Measurements from ENCODE around the gene FRMPD4. TPM values are rescaled to one million over a fixed set of nuclear protein-coding genes. Genes with fewer than 3 reads are reported as not detected.

The FRMPD4 gene
- total RNA-seq, 1 donor from 2014 or later = 0.79 TPM

- H3K36me3 ChIP-seq (ENCODE audit: control insufficient read depth, insufficient read depth, low read length) = no peaks in the 10 kb centered on the region
- no peak for TF ChIP-seq CTCF (IDR thresholded peaks at IDR 0.05; ENCODE audit: insufficient read depth, low read length, severe bottlenecking)
- DNase-seq (ENCODE audit: low read depth) = peak; percentile 29
- H3K4me3 ChIP-seq (ENCODE audit: low read depth, low read length) = no peak overlapping the region
- FAIRE-seq = no peak
- no peaks in the 10 kb centered on the region for H3K27me3 ChIP-seq (ENCODE audit: control insufficient read depth, insufficient read depth, low read length)
These were observed 632.2 kb downstream of the FRMPD4 start for GRCh38 chrX:12770440-12770839.

GRCh38 chrX:12771445-12772069 lies 633.3 kb downstream of the FRMPD4 start:
- TF ChIP-seq CTCF (IDR thresholded peaks at IDR 0.05; ENCODE audit: insufficient read depth, low read length, severe bottlenecking) = peak; percentile 65
- no peak for FAIRE-seq
- H3K36me3 ChIP-seq (ENCODE audit: control insufficient read depth, insufficient read depth, low read length) = no peaks in the 10 kb centered on the region

More at GRCh38 chrX:12771445-12772069, 633.3 kb downstream of the FRMPD4 start:
- Histone ChIP-seq H3K4me3 (ENCODE audit: low read depth, low read length) (no peak overlapping the region), H3K27me3 (ENCODE audit: control insufficient read depth, insufficient read depth, low read length) (no peaks in the 10 kb centered on the region)
- no peak for DNase-seq (ENCODE audit: low read depth)

Measured in bronchial epithelial cell (primary cell).